Stimulated activated CD4-positive, alpha-beta T cell treated with anti-CD3 and anti-CD28 coated beads, Interleukin-1b, Interleukin-23, amount 100 ng/mL, for 48 hours (primary cell): ENCODE measurements around the gene ZNF536.

Source experiments
- DNase-seq: peaks from one replicate; pipeline ENCODE4 v3.0.0-alpha.2; 2020

ZNF536 gene

GRCh38 chr19:30371960-30372824 is at the start of gene ZNF536:
ZNF536 (plus strand) TSS chr19:30372384; CDS start chr19:30443563, 71,179 bp downstream.
- no peak for DNase-seq

- DNase-seq = no peak
Observed at GRCh38 chr19:30322641-30323320, 49.4 kb upstream of the ZNF536 start.

- no peak for DNase-seq
Observed at GRCh38 chr19:30323904-30324303, 48.3 kb upstream of the ZNF536 start.

- DNase-seq = no peak
Observed at GRCh38 chr19:30324982-30325381, 47.2 kb upstream of the ZNF536 start.

GRCh38 chr19:30325676-30326392 is 46.4 kb upstream of the ZNF536 start:
- no peak for DNase-seq

GRCh38 chr19:30326393-30326710 is 45.8 kb upstream of the ZNF536 start:
- DNase-seq = no peak

- no peak for DNase-seq
Observed at GRCh38 chr19:30327331-30327730, 44.9 kb upstream of the ZNF536 start.

DNA sequence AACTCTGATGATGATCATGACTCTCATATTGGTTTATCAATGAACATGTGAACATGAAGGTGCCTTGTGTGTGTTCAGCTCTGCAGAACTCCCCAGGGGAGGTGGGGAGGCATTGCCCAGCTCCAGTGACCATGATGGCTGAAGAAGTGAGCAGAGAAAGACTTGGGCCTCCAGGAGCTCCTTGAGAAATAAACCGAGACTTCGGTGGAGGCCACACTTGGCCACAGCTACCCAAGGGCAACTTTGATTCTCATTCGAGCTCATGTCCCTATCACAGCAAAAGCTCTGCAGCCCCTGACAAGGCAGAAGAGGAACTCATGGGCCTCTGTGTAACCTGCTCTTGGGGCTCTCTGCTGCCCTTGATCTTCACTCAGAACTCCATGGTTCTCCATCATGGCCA is 44.1 kb upstream of the ZNF536 start:
- DNase-seq = no peak

GRCh38 chr19:30330266-30330665 is 41.9 kb upstream of the ZNF536 start:
- no peak for DNase-seq

DNA sequence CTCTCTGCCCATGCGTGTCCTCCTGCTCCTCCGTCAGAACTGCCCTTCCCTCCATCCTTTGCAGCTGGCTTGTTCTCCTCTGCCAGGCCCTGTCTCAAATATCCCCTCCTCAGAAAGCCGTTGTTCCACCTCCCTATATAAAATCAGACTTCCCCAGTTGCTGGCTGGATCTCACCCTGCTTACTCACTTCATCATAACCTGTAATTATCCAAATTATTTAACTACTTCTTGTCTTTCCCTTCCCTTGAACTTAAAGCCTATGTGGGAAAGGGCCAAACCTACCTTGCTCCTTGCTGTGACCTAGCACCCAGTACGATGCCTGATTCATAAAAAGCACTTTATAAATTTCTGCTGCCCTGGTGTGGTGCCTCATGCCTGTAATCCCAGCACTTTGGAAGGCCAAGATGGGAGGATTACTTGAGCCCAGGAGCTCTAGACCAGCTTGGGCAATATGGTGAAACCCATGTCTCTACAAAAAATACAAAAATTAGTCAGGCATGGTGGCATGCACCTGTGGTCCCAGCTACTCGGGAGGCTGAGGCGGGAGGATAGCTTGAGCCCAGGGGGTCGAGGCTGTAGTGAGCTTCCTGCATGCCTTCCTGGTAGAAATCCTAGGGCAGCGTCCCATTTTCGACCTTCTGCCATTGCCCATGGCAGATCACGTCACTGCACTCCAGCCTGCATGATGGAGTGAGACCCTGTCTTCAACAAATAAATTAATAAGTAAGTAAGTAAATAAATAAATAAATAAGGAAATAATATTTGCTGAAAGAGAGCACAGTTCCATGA is 39.5 kb upstream of the ZNF536 start:
- DNase-seq = no peak

DNA sequence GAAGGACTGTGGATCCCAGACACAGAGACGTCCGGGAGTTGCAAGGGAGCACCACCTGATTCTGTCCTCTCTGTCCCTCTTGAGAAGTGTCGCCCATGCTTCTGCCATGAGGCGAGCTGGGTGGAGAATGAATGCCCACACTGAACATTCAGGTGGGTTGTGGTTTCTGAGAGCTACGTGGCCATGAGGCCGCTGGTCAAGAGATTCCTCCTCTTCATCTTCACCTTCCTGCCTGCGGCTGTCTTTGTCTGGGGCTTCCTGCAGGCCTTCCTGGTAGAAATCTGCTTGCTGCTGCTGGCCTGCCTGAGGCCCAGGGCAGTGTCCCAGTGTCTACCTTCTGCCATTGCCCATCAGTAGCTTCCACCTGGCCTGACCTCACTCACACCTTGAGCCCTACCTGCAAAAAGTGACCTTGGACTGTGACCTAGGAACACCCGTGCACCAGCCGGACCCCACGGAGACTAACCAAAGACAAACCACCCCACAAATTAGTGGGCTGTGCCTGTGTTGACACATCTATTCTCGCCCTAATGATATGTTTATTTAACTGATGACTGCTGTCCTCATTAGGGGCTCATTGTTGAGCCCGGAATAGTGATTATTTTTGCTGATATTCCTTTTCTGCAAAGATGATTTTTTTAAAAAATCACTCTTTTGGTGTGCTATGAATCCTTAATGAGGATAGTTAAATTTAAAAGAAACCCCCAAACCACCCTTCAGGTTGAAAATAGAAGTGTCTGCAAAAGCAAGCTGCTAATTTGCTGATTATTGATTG is 38.7 kb upstream of the ZNF536 start:
- no peak for DNase-seq

GRCh38 chr19:30334841-30335240 is 37.3 kb upstream of the ZNF536 start:
- no peak for DNase-seq

DNA sequence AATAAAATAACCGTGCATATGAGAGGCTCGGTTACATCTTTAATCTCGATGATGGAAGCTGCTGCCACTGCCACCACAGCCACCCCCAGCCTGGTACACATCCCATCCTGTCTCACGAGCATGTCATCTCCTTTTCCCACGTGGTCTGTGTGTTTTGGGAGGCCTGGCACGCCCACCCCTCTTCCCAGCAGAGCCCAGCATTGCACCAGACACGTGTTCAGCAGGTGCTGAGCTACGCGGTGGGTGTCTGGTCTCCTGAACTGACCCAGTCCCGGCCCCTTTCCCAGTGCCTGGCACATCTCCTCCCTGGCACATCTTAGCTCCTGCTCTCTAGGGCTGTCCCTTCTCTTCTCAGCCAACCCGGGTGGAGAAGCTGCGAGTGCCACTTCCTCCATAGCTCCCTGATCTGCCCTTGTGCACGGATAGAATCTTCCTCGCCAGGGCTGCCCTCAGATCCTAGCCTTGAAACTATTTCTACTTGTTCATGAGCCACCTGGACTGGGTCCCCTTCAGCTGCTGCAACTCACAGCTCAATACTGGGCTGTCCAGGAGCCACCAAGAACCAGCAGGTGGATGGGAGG is 36.8 kb upstream of the ZNF536 start:
- DNase-seq = no peak

DNA sequence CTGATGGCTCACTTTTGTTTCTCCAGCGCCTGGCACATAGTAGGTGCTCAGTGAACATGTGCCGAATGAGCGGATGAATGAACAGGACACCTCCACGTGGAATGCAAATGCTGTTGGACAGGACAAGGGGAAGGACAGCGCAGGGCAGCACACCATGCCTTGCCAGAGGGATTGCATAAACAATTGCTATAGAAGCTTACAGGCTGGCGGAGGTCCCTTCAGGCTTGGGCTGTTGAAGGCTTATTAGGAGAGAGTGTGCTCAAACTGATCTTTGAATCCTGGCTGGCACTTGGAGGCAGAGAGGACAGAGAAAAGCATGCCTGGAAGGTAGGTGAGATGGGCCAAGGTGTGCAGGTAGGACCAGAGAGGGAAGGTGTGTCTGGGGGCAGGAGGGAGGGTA is 35.9 kb upstream of the ZNF536 start:
- DNase-seq = no peak

- DNase-seq = no peak
Observed at GRCh38 chr19:30338041-30338456, 34.1 kb upstream of the ZNF536 start.

DNA sequence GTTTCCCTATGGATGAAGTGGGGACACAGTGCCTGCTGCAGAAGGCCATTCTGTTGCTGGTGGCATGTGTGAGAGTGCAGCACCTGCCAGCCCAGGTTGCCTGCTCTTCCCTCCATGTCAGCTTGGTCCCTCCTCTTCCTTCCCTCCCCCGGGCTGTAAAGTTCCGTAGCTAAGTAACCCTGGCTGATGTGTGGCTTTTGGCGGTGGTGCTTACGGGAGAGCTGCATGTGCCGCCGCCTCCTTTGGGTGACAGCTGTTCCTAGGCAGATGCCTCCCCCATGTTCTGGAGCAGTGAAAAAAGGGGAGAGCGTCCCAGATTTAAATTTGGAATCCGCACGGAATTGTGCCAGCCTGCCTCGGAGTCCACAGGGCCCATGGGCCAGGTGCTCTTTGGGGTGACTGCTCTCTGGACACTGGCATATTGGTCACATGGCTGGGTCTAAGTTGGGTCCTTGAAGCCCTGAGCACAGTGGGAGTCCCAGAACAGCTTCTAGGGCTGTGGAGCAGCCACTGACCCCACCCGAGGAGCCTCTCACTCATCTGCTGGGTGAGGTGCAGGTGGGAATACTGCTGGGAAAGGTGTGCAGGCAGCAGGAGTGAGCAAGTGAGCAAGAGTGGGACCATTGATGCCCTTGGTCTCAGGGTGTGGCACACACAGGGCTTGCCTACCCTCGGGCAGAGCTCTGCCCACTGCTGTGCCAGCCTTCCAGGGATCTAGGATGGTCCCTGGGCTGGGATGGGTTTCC is 33.1 kb upstream of the ZNF536 start:
- DNase-seq = no peak

- DNase-seq = no peak
Observed at GRCh38 chr19:30339624-30340525, 32.3 kb upstream of the ZNF536 start.

DNA sequence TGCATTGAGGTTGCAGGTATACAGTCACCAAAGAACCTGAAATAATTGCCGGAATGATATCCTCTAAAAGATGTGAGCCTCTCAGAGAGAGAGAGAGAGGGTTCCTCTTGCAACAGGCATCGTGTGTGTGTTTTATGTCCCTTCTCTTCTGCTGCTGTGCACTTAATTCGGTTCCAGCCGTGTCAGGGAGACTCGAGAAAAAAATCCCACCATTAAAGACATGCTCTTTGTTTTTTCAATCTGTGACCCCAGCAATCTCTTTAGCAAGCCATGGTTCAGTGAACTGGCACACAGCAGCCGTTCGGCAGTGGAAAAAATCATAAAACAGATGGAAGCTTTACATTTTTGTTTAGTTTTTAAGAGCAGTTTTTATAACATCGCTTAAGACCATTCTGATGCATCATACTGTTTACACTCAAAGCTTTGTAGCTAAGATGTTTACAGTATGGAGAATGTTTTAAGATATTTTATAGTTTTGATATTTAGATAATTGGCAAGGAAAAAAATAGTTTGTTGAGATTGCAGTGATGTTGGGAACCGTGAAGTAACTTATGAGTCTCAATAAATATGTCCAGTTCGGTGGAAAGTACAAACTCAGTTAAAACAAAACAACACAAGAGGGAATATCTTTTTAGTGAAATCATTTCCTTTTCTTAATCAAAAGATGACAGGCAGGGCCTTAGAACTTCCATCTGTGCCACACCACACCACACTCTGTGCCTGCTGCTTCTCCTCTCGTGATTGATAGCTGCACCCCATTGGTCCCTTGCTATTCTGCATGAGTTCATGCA is 31.2 kb upstream of the ZNF536 start:
- DNase-seq = no peak

- no peak for DNase-seq
Observed at GRCh38 chr19:30341611-30342201, 30.5 kb upstream of the ZNF536 start.
